Amniotic stem cell (primary cell): ENCODE measurements around the gene FOXP4.

Source experiments
- DNase-seq: peaks from one replicate; lab custom pipeline; 2025; lab: John Stamatoyannopoulos, UW

Gene FOXP4

DNA sequence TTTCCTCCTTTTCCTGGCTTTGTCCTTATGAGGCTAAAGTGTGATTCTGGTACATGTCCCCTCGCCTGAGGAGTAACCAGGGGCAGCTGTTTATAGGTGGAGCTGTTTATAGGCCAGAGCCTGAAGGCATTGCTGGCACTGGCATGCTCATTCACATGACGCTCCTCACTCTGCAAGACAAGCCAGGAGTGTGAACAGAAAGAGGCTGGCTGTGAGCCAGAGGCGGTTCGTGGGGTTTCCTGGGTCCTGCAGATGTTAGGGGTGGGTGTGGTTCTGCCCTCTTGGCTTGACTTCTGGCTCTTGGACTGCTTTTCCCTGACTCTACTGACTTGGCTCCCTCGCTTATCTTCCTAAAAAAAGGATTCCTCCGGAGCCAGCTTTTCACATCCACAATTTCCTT lies 79.3 kb downstream of the FOXP4 start:
- no peak for DNase-seq

DNA sequence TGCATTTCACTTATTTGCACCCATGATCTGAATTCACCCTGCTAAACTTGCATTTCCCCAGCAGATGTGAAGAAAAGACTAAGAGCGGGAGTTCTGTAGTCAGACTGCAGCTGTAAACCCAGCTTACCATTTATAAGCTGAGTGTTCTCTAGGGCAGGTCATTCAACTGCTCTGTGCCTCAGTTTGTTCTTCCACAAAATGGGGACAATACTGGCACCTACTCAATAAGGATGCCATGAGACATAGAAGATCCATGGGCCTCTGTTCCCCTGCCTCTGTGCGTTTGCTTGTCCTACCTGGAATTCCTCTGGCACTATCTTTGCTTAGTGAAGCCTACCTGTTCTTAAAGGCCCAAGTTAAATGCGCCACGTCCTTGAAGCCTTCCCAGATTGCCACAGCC lies 79.8 kb downstream of the FOXP4 start:
- no peak for DNase-seq

DNA sequence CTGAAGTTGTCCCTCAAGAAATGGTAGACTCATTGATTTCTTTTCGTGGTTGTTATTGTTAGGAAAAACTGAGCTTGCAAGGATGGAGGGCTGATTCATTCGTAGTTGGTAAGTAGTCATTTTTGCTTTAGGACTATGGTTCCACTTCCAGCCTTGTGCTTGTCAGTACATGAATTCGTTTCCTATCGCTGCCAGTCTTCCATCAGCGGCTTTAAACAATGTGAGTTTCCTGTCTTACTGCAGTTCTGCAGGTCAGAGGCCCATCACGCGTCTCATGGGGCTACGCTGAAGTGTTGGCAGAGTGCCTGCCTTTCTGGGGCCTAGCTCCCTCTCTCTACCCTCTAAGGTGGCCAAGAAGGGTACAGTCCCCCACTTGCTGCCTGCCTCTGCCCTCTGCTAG lies 80.7 kb downstream of the FOXP4 start:
- no peak for DNase-seq

DNA sequence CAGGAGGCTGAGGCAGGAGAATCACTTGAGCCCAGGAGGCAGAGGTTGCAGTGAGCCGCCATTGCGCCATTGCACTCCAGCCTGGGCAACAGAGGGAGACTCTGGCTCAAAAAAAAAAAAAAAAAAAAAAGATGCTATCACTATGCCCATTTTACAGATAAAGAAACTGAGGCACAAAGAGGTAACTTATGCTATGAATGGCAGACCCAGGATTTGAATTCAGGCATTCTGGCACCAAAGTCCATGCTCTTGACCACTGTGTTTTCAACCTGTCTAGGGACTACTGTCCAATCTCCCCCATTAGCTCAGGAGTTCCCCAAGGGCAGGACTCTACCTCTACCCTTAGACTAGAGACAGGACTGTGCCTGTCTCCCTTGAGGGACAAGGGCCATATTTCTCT lies 82.9 kb downstream of the FOXP4 start:
- DNase-seq: no peak

DNA sequence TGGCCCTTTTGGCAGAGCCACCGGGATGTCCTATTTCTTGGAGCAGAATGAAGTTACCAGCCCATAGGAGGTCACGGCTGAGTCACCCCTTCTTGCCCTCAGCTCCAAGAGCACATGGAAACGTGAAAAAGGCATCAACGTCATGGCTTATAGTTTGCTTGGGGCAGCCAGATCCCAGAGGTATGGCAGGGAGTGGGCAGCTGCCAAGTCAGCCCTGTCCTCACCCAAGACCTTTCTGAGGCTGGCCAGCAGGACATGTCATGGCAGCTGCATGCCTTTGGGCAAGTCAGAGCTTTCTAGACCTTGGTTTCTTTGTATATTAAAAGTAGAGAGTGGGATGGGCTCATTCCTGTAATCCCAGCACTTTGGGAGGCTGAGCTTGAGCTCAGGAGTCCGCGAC lies 83.9 kb downstream of the FOXP4 start:
- DNase-seq: no peak

DNA sequence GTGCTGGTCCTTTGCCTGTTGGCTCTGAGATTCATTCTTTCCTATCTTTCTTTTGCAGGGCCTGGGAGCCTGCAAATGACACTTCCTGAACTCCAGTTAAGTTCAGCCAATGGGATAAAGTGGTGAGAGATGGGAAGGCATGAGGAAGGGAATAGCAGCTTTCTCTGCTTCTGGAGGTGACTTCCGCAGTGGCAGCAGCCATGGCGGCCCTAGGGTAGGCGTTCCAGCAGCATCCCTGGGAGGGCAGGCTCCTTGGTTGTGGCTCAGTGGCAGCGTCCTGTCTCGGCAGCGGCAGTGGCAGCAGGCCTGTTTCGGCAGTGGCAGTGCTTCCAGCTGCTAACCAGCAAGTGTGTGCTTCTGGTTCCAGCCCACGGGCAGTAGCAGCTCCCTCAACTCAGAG lies 84.8 kb downstream of the FOXP4 start:
- no peak for DNase-seq

DNA sequence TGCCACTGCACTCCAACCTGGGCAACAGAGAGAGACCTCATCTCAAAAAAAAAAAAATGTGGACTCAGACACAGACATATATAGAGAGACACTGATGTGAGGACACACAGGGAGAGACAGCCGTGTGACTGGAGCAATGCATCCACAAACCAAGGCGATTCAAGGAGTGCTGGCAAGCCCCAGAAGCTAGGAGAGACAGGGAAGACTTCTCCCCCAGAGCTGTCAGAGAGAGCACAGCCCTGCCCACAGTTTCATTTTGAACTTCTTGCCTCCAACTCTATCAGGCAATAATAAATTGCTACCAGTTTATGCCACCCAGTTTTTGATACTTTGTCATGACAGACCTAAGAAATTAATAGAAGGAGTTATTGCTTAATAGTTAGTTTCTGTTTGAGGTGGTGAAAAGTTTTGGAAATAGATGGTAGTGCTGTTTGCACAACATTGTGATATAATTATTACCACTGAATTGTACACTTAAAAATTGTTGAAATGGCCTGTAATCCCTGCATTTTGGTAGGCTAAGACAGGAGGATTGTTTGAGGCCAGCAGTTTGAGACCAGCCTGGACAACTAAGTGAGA lies 87.0 kb downstream of the FOXP4 start:
- DNase-seq: no peak

DNA sequence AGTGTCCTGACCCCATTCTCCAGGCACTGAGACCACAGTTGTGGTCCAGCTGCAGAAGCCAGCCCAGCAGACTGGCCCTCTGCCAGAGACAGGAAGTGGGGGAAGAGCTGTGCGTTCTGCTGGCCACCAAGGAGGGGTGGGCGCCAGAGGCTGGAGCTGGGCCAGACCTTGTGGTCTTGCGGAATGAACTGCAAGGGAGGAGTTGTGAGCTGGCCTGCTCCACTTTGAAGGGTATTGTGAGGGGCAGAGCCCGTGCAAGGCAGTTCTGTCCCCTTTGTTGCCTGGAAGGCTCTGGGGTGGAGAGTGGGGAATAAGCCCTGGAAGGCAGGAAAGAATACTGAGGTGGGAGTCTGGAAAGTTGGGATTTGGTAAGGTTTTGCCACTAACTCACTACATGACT lies 88.5 kb downstream of the FOXP4 start:
- DNase-seq: no peak

DNA sequence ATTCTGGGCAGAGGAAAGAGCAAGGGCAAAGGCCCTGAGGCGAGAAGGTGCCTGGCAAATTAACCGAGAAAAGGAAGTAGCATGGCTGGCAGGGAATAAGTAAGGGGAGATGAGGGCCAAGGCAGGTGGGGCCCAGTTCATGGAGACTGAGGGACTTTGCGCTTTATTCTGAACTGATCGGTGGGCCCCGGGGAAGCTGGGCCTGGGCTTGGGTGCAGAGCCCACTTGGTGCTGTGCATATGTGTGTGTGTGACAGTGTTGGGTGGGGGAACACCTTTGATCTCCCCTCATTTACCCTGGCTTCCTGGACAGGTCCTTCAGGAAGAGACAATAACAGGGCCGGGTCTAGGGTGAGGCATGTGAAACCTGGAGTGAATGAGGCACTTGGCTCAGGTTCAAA lies 89.2 kb downstream of the FOXP4 start:
- DNase-seq: no peak

DNA sequence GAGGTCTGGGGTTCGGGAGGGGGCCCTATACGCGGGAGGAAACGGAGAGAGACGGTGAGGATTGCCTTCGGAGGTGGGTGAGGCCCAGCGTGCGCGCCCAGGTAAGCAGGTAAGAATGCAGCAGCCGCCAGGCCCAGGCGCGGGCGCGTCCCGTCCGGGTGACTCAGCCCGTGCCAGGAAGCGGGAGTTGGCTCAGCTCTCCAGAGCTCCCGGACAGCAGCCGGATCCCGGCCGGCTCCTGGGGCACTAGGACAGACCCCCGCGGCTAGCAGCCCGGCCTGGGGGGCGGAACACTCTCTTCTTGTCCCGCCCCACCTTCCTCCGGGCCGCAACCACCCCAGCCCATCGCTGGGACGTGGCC lies 90.6 kb downstream of the FOXP4 start:
- no peak for DNase-seq

DNA sequence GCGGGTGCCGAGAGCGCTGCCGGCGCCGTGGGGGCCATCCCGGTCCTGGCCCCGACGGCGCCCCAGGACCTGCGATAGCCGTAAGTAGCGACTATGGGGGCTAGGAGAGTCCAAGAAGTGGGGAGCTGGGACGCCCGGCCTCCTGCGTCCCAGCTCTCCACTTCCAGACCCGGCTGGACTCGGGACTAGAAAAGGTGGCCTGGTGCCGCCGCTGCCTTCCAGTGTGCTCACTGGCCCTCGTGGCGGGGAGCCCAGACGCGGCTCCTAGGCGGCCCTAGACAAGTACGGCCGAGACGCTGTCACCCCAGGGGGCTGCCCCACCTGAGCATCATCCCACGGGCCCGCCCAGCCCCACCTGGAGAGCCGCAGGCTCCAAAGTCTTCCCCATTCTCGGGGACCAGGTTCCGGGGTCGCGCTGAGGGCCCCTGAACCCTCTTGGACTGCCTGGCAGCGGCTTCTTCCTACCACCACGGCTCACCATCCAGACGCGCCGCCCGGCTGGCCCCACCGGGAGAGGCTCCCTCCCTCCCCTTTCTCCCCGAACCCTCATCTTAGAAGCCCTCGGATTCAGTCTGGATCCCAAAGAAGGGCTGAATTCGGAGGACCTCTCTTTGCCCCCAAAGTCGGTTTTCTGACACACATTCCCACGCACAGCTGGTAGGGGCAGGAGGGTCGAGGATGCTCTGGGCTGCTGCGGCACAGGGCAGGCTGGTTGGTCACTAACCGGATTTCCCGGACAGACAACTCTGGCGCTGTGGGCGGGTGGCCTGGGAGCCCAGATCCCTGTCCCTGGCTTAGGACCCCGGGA lies 91.2 kb downstream of the FOXP4 start:
- no peak for DNase-seq

DNA sequence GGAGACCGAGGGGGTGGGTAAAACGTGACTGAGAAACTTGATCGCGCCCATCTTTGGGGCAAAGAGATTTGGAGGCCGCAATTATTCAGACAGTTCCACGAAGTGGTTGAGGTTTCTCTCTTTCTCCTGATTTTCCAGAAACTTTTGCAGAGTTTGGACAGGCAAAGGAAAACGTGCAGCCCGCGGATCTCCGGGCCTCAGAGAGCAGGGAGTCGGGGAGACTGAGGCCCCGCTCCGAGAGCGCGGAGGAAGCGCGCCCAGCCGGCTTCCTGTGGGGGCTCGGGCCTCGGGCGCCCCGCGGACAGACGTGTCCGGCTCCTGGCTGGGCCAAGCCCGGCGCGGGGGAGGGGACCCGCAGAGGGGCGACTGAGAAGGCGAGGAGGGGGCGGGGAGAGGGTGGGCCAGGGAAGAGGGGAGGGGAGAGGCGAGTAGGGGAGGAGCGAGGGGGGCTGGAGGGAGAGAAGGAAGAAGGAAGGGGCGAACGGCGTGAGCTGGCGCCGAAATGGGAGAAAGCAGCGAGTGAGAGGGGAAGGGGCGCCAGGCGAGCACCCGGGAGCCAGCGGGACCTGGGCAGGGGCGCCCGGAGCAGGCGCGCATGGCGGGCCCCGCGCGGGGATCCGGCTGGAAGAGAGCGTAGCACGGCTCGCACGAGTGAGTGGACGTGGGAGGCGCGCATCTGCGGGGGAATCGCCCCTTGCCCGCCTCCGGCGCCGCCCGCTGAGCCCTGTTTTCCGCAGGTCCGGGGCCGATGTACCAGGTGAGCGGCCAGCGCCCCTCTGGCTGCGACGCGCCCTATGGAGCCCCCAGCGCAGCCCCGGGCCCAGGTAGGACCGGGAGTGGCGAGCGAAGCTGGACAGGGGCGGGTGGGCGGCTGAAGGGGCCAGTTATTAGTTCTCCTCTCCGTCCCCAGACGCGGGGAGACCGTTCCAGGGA lies 92.1 kb downstream of the FOXP4 start, which contains the start of gene MDFI:
MDFI (plus strand) TSS at position 467 of the 933 bp plus-strand sequence; CDS start at position 749, 282 bp downstream.
- no peak for DNase-seq

DNA sequence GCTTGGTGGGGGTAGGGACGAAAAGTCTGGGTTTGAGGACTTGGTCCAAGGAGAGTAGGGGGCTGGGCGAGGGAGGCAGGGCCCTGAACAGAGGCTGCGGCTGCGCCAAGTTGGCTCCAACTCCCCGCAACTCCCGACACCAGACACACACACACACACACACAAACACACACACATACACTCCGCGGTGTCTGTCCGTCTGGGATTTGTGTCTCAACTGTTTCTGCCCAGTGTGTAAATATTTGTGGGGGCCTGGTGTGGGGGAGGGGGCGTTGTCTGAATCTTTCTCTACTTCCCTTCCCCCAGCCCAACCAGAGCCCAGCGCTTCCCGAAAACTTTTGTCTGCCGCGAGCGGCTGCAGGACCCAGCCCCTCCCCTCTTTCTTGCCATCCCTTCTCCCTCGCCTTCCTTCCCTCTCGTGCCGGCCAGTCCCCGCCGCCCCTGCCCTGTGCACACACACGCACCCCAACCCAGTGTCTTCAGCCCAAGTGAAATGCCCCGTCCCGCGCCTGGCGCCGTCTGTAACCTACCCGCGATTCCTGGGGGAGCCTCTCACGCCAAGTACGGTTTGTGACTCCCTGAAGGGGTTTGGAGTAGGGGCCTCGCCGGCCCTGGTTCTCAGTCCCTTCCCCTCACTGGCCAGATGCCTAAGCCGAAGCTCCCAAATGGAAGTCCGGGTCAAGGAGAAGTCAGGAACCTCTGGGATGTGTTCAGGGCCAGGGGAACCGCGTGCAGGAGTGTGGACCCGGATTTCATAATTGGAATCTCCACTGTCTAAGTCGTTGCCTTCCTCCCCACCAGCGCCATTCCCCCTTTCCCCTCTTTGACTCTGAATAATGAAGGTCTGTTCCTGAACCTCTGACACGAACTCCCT lies 93.0 kb downstream of the FOXP4 start:
- no peak for DNase-seq

DNA sequence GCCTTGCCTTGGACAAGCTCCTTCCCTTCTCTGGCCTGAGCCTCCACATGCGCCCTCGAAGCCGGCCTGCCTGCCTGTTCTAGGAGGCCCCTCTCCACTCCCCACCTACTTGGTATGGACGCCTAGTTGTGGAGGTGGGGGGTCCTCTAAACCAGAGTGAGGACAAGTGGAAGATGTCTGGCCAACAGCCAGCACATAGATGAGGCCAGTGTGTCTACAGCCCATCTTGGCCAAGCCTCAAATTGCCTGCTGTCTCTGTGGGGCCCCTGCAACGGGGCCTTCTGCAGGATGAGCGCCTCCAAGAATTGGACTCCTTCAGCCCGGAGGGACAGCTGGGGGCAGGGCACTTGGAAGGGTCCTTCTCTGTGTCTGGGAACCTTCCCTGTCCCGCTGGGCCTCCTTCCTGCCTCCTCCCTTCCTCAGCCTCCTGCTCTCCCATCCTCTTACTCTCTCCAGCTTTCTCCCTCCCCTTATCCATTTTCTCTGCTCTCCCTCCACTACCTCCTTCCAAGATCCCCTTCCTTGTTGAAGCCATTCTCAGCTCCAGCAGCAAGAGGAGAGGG lies 93.7 kb downstream of the FOXP4 start:
- DNase-seq: no peak

DNA sequence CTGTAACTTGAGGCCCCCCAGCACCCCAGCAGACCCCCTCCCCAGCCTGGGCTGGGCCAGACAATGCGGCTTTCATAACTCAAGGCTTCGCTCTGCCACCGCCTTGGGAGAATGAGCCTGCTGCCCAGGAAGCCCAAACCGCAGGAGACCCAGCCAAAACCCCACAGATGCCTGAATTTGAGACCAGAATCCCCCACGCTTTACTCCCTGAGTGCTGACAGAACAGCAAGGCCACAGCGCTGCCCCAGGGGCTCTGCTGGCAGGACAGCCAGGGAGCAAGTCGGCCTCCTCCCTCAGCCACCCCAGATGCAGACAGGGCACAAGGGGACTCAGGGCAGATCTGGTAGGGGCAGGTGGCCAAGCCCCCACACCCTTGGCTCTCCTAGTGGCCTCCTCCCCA lies 94.2 kb downstream of the FOXP4 start:
- DNase-seq: no peak

DNA sequence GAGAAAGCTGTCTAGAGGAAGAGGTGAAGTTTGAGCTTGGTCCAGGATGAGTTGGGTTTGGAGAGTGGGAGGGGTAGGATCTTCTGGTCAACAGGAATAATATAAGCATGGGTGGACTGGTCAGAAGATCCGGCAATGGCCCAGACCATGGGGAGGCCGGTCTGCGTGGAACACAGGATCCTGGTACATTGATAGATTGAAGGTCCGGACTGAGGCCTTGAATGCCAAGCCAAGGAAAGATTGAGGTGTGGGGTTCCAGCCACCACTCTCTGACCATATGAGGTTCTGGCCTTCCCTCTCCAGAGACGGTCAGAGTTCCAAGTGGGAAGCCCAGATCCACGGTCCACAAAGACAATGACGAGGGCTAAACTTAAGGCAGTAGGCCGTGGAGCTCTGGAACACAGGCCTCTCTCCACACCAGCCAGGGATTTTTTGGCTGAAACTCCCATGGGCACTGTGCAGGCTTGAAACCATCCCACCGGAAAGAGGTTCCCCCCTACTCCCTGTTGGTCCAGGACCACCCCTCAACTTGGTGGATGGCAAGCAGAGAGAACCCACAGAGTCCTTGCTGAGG lies 95.3 kb downstream of the FOXP4 start:
- DNase-seq: no peak

DNA sequence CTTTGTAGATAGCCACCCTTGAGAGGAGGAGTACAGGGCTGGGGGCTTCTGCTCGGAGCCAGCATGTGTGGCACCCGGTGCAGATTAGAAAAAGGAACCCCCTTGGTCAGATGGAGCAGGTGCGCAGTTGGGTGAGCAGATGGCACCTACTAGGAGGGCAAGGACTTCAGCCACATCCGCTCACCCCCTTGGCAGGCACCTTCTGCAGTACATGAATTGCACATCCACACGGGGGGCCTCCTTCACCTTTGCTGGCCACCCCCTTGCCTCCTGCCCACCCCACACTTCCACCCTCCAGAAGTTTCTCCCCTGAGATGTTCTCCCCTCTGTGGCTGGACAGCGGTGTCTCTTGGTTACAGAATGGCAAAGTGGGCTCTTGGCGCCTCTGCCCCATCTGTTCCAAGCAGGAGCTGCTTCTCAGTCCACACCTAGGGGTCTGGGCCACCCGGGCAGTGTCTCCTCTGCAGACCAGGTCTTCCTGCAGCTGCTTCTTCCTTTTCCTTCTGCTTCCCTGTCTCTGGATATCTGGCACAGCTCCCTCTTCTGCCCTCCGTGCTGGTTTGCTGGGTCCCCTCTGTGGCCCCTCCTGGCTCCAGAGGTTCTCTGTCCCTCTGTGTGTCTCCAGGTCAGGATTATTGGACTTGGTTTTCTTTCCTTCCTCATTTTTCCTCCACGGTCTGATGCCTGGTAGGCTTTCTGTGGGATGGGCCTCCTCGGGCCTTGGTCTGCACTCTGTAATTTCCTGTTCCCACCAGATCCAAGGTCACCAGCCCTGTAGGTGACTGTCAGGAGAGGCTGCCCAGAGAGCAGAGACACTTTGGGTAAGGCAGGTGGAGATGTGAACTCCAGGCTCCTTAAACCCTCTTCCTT lies 96.1 kb downstream of the FOXP4 start:
- no peak for DNase-seq

DNA sequence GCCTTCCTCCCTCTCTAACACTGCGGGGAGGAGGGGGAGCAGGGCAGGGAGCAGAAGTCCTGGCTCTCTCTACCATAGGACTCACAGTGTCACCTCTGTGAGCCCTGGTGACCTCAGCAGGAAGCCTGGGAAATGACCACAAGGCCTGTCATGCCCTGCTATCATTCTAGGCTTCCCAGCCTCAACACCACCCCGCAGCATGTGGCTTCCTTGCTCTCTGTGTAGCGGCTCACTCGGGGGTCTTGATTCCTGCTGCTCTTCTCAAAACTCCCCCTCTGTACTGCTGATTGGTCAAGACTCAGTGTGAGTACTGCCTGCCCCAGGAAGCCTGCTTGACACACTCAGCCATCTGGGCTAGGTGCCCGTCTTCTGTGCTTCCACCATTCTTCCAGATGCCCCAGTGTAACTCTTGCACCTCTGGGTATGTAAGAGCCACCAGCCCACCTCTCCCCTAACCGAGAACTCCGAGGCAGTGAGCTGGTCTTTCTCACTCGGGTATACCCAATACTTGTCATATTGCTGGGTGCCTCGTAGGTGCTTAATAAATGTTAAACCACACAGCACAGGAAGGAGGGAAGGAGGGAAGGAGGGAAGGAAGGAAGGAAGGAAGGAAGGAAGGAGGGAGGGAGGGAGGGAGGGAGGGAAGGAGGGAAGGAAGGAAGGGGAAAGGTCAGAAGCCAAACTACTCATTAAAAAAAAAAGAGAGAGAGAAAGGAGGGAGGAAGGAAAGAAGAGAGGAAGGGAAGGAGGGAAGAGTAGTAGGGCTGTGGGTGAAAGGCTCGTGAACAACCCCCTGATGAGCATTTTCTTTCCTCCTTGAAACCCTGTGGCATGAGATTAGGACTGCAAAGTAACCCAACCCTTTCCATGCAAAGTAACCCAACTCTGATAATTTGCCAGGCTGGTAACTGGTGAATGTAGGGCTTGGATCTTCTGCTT lies 97.0 kb downstream of the FOXP4 start:
- DNase-seq: no peak

DNA sequence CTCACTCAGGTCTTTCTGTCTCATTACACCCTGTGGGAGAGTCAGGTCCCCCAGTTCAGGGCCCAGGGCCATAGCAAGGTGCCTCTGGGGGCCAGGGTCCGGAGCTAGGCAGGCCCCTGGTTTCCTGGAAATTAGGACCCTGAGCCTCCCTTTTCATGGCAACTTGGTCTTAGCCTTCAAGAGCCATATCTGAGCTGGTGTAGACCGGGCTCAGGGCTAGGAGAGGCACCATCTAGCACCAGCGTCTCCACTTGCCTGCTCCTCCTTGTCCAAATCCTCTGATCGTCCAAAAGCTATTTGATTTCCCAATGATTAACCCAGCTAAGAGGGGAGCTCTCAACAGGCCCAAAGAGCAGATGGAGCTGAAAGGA lies 97.7 kb downstream of the FOXP4 start:
- DNase-seq: no peak
